Measurements from ENCODE around the gene ARHGAP42. TPM values are rescaled to one million over a fixed set of nuclear protein-coding genes. Genes with fewer than 3 reads are reported as not detected.

Gene ARHGAP42
- polyA plus RNA-seq, 1 donor (not counting 4 experiments of a cell fraction or from before 2014, with no cell fraction given) = 5.5 TPM

DNA sequence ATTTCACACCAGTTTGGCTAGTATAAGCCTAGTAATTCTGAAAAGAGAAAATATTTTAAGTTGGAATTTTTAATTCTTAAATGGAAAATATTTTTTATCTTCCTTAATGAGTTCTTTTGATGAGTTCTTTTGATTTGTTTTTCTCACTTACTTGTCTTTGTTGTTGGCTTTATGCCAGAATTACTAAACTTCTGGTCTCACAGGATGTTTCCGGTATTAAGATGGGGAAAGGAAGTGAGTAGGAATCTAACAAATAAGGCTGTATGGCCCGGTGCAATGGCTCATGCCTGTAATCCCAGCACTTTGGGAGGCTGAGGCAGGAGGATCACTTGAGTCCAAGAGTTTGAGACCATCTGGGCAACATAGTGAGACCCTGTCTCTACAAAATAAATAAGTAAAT, 106.4 kb downstream of the ARHGAP42 start:
- H3K36me3 ChIP-seq (ENCODE audit: control insufficient read depth in 2 of 2, extremely low read depth in 1 of 2, insufficient read depth in 2 of 2, low read length in 2 of 2) = no peaks in the 10 kb centered on the region
- dilution Hi-C loops (cut with MboI; ENCODE audit: extremely low pct_ligation_motif_present, low sequenced_read_pairs) = no loop called here
- no peak overlapping the region for H3K9ac ChIP-seq (ENCODE audit: control insufficient read depth, extremely low read depth, insufficient read depth, low read length)
- no peak overlapping the region for H2AFZ ChIP-seq (ENCODE audit: control insufficient read depth, low read length)
- TF ChIP-seq, protein P1, sequence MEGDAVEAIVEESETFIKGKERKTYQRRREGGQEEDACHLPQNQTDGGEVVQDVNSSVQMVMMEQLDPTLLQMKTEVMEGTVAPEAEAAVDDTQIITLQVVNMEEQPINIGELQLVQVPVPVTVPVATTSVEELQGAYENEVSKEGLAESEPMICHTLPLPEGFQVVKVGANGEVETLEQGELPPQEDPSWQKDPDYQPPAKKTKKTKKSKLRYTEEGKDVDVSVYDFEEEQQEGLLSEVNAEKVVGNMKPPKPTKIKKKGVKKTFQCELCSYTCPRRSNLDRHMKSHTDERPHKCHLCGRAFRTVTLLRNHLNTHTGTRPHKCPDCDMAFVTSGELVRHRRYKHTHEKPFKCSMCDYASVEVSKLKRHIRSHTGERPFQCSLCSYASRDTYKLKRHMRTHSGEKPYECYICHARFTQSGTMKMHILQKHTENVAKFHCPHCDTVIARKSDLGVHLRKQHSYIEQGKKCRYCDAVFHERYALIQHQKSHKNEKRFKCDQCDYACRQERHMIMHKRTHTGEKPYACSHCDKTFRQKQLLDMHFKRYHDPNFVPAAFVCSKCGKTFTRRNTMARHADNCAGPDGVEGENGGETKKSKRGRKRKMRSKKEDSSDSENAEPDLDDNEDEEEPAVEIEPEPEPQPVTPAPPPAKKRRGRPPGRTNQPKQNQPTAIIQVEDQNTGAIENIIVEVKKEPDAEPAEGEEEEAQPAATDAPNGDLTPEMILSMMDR (optimal IDR thresholded peaks at IDR 0.05 in 1 of 3, IDR thresholded peaks at IDR 0.05 in 1 of 3, conservative IDR thresholded peaks at IDR 0.05 in 1 of 3; ENCODE audit: extremely low read depth in 1 of 3, insufficient read depth in 2 of 3, low read length in 3 of 3) = no peak
- TF ChIP-seq EZH2 (IDR thresholded peaks at IDR 0.05; ENCODE audit: low read length) = no peak
- FAIRE-seq (no peak), DNase-seq (ENCODE audit: low read depth, low spot score) (no peak)
- H4K20me1 ChIP-seq (ENCODE audit: control insufficient read depth, extremely low read depth, insufficient read depth, low read length) = no peaks in the 10 kb centered on the region
- H3K9me3 ChIP-seq (ENCODE audit: control insufficient read depth, low read depth, low read length) = no peaks in the 10 kb centered on the region
- H3K27me3 ChIP-seq (ENCODE audit: control insufficient read depth, extremely low read depth, insufficient read depth, low read length) = no peaks in the 10 kb centered on the region
- no peak overlapping the region for H3K27ac ChIP-seq (ENCODE audit: control insufficient read depth, insufficient read depth, low read length)
- no peak overlapping the region for H3K4me2 ChIP-seq (ENCODE audit: control insufficient read depth, extremely low read depth, insufficient read depth, low read depth, low read length)
- H3K79me2 ChIP-seq (ENCODE audit: control insufficient read depth, insufficient read depth, low read length) = no peaks in the 10 kb centered on the region
- H3K9me1 ChIP-seq (ENCODE audit: control insufficient read depth, extremely low read depth, insufficient read depth, low read length) = no peaks in the 10 kb centered on the region
- H3K4me3 ChIP-seq (ENCODE audit: control insufficient read depth in 2 of 3, extremely low read depth in 1 of 3, insufficient read depth in 2 of 3, low read depth in 1 of 3, low read length in 3 of 3) = no peak overlapping the region
- H3K4me1 ChIP-seq (ENCODE audit: control insufficient read depth, extremely low read depth, insufficient read depth, low read length) = peaks cover 23% of the 10 kb centered on the region

DNA sequence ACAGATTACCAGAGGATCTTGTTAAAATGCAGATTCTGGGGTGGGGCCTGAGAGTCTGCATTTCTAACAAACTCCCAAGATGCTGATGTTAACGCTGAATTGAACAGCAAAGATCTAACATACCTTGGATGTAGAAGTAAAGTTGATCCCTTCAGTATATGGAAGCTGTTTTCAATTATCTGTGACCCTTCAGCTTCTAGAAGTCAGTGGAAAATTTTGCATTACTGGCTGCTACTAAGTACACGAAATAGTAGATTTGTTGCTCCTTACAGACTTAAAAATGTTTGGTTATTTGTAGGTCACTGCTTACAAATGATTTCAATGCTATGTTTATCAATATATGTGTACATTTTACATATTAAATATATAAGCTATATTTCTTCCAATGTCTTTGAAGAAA, 107.4 kb downstream of the ARHGAP42 start:
- no peak overlapping the region for H3K9ac ChIP-seq (ENCODE audit: control insufficient read depth, extremely low read depth, insufficient read depth, low read length)
- no peaks in the 10 kb centered on the region for H3K79me2 ChIP-seq (ENCODE audit: control insufficient read depth, insufficient read depth, low read length)
- H3K9me1 ChIP-seq (ENCODE audit: control insufficient read depth, extremely low read depth, insufficient read depth, low read length) = no peaks in the 10 kb centered on the region
- no peak overlapping the region for H3K27ac ChIP-seq (ENCODE audit: control insufficient read depth, insufficient read depth, low read length)
- no peaks in the 10 kb centered on the region for H4K20me1 ChIP-seq (ENCODE audit: control insufficient read depth, extremely low read depth, insufficient read depth, low read length)
- H3K9me3 ChIP-seq (ENCODE audit: control insufficient read depth, low read depth, low read length) = no peaks in the 10 kb centered on the region
- H3K36me3 ChIP-seq (ENCODE audit: control insufficient read depth in 2 of 2, extremely low read depth in 1 of 2, insufficient read depth in 2 of 2, low read length in 2 of 2) = no peaks in the 10 kb centered on the region
- peaks cover 19% of the 10 kb centered on the region for H3K4me1 ChIP-seq (ENCODE audit: control insufficient read depth, extremely low read depth, insufficient read depth, low read length)
- dilution Hi-C loops (cut with MboI; ENCODE audit: extremely low pct_ligation_motif_present, low sequenced_read_pairs) = no loop called here
- DNase-seq (ENCODE audit: low read depth, low spot score) (no peak), FAIRE-seq (no peak)
- H3K4me2 ChIP-seq (ENCODE audit: control insufficient read depth, extremely low read depth, insufficient read depth, low read depth, low read length) = no peak overlapping the region
- no peak overlapping the region for H3K4me3 ChIP-seq (ENCODE audit: control insufficient read depth in 2 of 3, extremely low read depth in 1 of 3, insufficient read depth in 2 of 3, low read depth in 1 of 3, low read length in 3 of 3)
- H3K27me3 ChIP-seq (ENCODE audit: control insufficient read depth, extremely low read depth, insufficient read depth, low read length) = no peaks in the 10 kb centered on the region
- TF ChIP-seq, protein P1 (optimal IDR thresholded peaks at IDR 0.05 in 1 of 3, IDR thresholded peaks at IDR 0.05 in 1 of 3, conservative IDR thresholded peaks at IDR 0.05 in 1 of 3; ENCODE audit: extremely low read depth in 1 of 3, insufficient read depth in 2 of 3, low read length in 3 of 3) = no peak
- no peak for TF ChIP-seq EZH2 (IDR thresholded peaks at IDR 0.05; ENCODE audit: low read length)
- no peak overlapping the region for H2AFZ ChIP-seq (ENCODE audit: control insufficient read depth, low read length)
